ENCODE results near the gene SLC22A16. TPM values are rescaled to one million over a fixed set of nuclear protein-coding genes. Genes with fewer than 3 reads are reported as not detected.

SLC22A16 gene
- total RNA-seq, 4 donors from 2014 or later, result 0.82 to 4.2 (median 0.84) TPM; not detected in 1

GRCh38 chr6:110432285-110432900 is 44.0 kb downstream of the SLC22A16 start:
- DNase-seq (ENCODE audit: low spot score) (no peak), ATAC-seq (ENCODE audit: low FRiP score) (no peak)
- TF ChIP-seq CTCF (IDR thresholded peaks at IDR 0.05), result no peak

GRCh38 chr6:110430741-110431140 is 45.7 kb downstream of the SLC22A16 start:
- no peak for DNase-seq (ENCODE audit: low spot score)
- ATAC-seq (ENCODE audit: low FRiP score), result no peak
- TF ChIP-seq CTCF (IDR thresholded peaks at IDR 0.05), result no peak

DNA sequence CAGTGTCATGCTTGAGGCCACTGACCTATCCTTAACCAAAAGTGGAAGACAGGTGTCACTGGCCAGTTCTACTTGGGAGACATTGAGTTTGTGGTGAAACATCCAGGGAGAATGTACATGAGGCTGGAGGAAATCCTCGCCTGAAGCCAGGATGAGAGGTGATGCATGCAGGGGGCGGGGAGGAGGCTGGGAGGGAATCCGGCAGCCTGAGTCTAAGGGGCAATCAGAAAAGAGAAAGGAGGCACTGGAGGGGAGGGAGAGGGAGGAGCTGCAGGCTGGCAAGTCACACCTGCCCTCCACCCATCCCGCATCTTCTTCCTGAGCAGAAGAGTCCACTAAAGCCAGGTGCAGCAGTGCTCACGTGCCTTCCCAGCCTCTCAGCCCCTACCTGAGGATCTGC is 46.2 kb downstream of the SLC22A16 start:
- ATAC-seq (ENCODE audit: low FRiP score), result no peak
- TF ChIP-seq CTCF (IDR thresholded peaks at IDR 0.05), result no peak
- DNase-seq (ENCODE audit: low spot score), result no peak

- TF ChIP-seq CTCF (IDR thresholded peaks at IDR 0.05), result no peak
- DNase-seq (ENCODE audit: low spot score), result no peak
- no peak for ATAC-seq (ENCODE audit: low FRiP score)
Measured at GRCh38 chr6:110428153-110428552, 48.3 kb downstream of the SLC22A16 start.

DNA sequence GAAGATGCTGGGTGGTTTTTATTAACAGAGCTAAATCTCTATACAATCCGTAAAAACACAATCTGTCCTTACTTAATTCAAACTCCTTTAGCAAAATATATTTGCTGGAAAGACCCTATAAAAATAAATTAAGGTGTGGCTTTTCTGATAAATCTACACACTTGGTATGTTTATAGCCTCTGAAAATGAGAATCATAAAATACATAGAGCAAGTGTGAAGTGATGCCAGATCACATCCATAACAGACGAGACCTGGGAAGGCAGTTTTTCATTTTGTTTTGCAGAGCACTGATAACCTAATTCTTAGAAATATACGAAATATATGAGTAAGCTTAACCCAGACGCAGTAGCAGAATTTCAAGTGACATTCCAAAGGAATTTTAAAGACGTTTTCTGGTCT is 50.6 kb downstream of the SLC22A16 start:
- DNase-seq (ENCODE audit: low spot score) (no peak), ATAC-seq (ENCODE audit: low FRiP score) (no peak)
- no peak for TF ChIP-seq CTCF (IDR thresholded peaks at IDR 0.05)

GRCh38 chr6:110422444-110422822 is 54.0 kb downstream of the SLC22A16 start:
- ATAC-seq (ENCODE audit: low FRiP score) (no peak), DNase-seq (ENCODE audit: low spot score) (no peak)
- TF ChIP-seq CTCF (IDR thresholded peaks at IDR 0.05), result no peak

DNA sequence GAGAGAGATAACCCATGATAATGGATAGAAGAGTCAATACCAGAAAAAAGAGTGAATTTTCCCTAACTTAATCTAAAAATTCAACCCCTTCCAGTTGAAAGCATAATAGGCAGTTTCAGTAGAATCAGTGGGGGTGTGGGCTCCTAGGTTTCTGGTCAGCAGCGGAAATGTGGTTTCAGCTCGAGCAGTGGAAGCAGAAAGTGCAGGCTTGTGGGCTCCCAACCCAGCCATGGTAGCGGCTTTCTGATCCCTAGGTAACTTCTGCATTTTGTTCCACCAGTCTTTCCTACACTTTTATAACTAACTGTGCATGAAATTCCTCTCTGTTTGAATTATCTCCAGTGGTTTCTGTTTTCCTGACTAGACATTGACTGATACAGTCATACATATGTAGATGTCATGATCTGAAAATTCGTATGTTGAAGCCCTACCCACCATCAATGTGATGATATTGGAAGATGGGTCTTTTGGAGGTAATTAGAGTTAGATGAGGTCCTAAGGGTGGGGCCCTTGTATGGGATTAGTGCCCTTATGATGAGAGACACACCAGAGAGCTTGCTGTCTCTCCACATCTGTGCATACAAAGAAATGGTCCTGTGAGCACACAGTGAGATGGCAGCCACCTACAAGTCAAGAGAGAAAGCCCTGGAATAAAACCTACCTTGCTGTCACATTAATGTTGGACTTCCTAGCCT is 54.5 kb downstream of the SLC22A16 start:
- ATAC-seq (ENCODE audit: low FRiP score) (no peak), DNase-seq (ENCODE audit: low spot score) (no peak)
- TF ChIP-seq CTCF (IDR thresholded peaks at IDR 0.05), result no peak

All from omental fat pad (tissue), 4 donors.